Measurements from ENCODE around the gene PLK3.

The PLK3 gene

GRCh38 chr1:44777547-44777946 lies 22.6 kb upstream of the PLK3 start:
- TF ChIP-seq POU6F1 (CRISPR knock-in tag; IDR thresholded peaks at IDR 0.05; ENCODE audit: borderline replicate concordance, low read depth) (no peak), ZNF8 (CRISPR knock-in tag; IDR thresholded peaks at IDR 0.05) (no peak), ZC3H10 (CRISPR knock-in tag; IDR thresholded peaks at IDR 0.05) (no peak), OSR1 (CRISPR knock-in tag; IDR thresholded peaks at IDR 0.05) (no peak), TOX (CRISPR knock-in tag; IDR thresholded peaks at IDR 0.05; ENCODE audit: borderline replicate concordance) (no peak), ISL1 (CRISPR knock-in tag; IDR thresholded peaks at IDR 0.05) (no peak), TSHZ2 (CRISPR knock-in tag; IDR thresholded peaks at IDR 0.05) (no peak), ZFP3 (CRISPR knock-in tag; IDR thresholded peaks at IDR 0.05) (no peak), GLIS3 (CRISPR knock-in tag; IDR thresholded peaks at IDR 0.05) (no peak), ARNTL (CRISPR knock-in tag; IDR thresholded peaks at IDR 0.05; ENCODE audit: borderline replicate concordance, low read depth) (no peak), ZNF70 (CRISPR knock-in tag; IDR thresholded peaks at IDR 0.05) (no peak), PPARA (CRISPR knock-in tag; IDR thresholded peaks at IDR 0.05; ENCODE audit: borderline replicate concordance) (no peak), ESRRG (CRISPR knock-in tag; IDR thresholded peaks at IDR 0.05) (no peak), ZFP30 (CRISPR knock-in tag; IDR thresholded peaks at IDR 0.05) (no peak), TCF4 (CRISPR knock-in tag; IDR thresholded peaks at IDR 0.05; ENCODE audit: borderline replicate concordance) (no peak)
- no peak for ATAC-seq

- no peak for ATAC-seq
- TF ChIP-seq TSHZ2 (CRISPR knock-in tag; IDR thresholded peaks at IDR 0.05): no peak
- no peak for TF ChIP-seq PPARA (CRISPR knock-in tag; IDR thresholded peaks at IDR 0.05; ENCODE audit: borderline replicate concordance)
- no peak for TF ChIP-seq ZFP30 (CRISPR knock-in tag; IDR thresholded peaks at IDR 0.05)
- TF ChIP-seq PATZ1 (CRISPR knock-in tag; IDR thresholded peaks at IDR 0.05; ENCODE audit: borderline replicate concordance): no peak
- no peak for TF ChIP-seq ARNTL (CRISPR knock-in tag; IDR thresholded peaks at IDR 0.05; ENCODE audit: borderline replicate concordance, low read depth)
- no peak for TF ChIP-seq CSDC2 (CRISPR knock-in tag; IDR thresholded peaks at IDR 0.05)
- no peak for TF ChIP-seq ZNF70 (CRISPR knock-in tag; IDR thresholded peaks at IDR 0.05)
- TF ChIP-seq ZNF565 (CRISPR knock-in tag; conservative IDR thresholded peaks at IDR 0.05; ENCODE audit: low read depth): no peak
- no peak for TF ChIP-seq RARB (CRISPR knock-in tag; IDR thresholded peaks at IDR 0.05)
- TF ChIP-seq POU6F1 (CRISPR knock-in tag; IDR thresholded peaks at IDR 0.05; ENCODE audit: borderline replicate concordance, low read depth): no peak
- no peak for TF ChIP-seq SNAI2 (CRISPR knock-in tag; IDR thresholded peaks at IDR 0.05)
- no peak for TF ChIP-seq ISL1 (CRISPR knock-in tag; IDR thresholded peaks at IDR 0.05)
Observed at GRCh38 chr1:44777969-44778635, 22.1 kb upstream of the PLK3 start.
